Panc1 (cell line): ENCODE results near the gene ZNF74.

Experiments
- CTCF ChIP-seq: fragments of 450-650 bp; IDR thresholded peaks from 2 replicates; pipeline ENCODE4 v1.5.1; 2017; ENCODE audit warnings: mild to moderate bottlenecking
- TCF7L2 ChIP-seq: IDR thresholded peaks from 2 replicates; pipeline ENCODE4 v1.6.1; 2011; ENCODE audit warnings: mild to moderate bottlenecking, low read depth, low read length, inconsistent platforms

- TF ChIP-seq CTCF (no peak), TCF7L2 (no peak)
These were observed 9.8 kb upstream of the ZNF74 start for GRCh38 chr22:20384171-20384570.
